22Rv1 (cell line): ENCODE data around the gene C1QL1.

ENCODE experiments used
- H3K27ac ChIP-seq: fragments of 450-650 bp; 2 replicates; pipeline ENCODE4 v1.5.1; 2017
- CTCF ChIP-seq: fragments of 450-650 bp; IDR thresholded peaks from 2 replicates; pipeline ENCODE4 v1.5.1; 2017; ENCODE audit warnings: mild to moderate bottlenecking
- ZFX ChIP-seq: fragments of 450-650 bp; IDR thresholded peaks from 2 replicates; pipeline ENCODE4 v1.6.1; 2017; ENCODE audit warnings: antibody characterized with exemption, borderline replicate concordance

The C1QL1 gene

GRCh38 chr17:44968225-44969143, at the start of gene C1QL1:
Gene C1QL1 (minus strand): TSS chr17:44968303. CDS start chr17:44968048, 255 bp downstream.
- H3K27ac ChIP-seq, result no peak within 1 kb of the TSS
- TF ChIP-seq CTCF (no peak), ZFX (no peak)

- no peak overlapping the region for H3K27ac ChIP-seq
- TF ChIP-seq ZFX (no peak), CTCF (peak; percentile 56)
Observed at GRCh38 chr17:45016823-45017222, 48.7 kb upstream of the C1QL1 start.

- TF ChIP-seq CTCF (no peak), ZFX (no peak)
- no peak overlapping the region for H3K27ac ChIP-seq
Observed at GRCh38 chr17:45016237-45016636, 48.1 kb upstream of the C1QL1 start.

DNA sequence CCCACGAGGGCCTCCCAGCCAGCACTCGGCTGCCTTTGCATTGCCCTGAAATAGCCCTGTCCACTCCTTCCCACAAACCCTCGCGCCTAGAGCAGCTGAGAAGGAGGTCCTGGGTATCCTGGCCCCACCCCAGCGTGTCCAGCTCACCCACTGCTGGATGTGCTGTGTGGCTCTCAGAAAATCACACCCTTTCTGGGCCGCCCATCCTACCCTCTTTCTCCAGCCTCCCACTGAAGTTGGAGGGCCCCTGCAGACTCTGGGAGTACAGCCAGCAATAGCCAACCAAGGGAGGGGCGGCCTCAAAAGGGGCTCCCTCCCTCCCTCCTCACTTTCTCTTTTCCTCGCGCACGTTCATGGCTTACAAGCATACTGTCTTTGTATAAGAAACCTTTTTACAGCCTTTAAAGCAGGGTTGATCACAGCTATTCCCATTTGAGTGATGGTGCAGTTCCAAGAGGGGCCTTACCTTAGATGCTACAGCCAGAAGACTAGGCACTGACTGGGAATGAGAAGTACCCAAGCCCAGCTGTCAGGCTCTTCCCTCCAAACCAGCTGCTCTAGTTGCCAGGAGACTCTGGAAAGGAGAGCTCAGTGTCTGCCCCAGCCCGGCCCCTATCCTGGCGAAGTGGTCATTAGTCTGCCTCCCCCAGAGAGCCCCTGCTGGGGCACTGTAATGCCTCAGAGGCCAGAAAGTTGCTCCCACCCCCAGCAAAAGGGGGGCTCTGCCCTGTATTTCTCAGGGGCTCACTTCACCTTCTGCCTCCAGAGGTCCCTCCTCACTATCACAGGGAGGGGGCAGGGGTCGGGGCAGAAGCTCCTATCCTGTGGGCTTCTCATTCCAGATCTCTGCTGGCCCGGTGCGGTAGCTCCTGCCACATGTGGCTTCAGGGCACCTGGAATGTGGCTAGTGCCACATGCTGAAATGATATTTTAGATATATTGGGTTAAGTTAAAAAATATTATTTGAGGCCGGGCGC, 45.2 kb upstream of the C1QL1 start:
- H3K27ac ChIP-seq, result no peak overlapping the region

DNA sequence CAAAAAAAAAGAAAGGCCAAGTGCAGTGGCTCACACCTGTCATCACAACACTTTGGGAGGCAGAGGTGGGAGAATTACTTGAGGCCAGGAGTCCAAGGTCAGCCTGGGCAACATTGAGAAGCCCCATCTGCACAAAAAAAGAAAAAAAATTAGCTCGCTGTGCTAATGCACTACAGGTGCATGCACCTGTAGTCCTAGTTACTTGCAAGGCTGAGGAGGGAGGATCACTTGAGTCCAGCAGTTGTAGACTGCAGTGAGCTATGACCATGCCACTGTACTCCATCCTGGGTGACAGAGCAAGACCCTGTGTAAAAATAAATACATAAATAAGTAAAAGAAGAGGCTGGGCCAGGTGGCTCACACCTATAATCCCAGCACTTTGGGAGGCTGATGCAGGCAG, 43.7 kb upstream of the C1QL1 start:
- TF ChIP-seq CTCF (no peak), ZFX (no peak)
- no peak overlapping the region for H3K27ac ChIP-seq

More for the DNA sequence above, 45.2 kb upstream of the C1QL1 start:
- TF ChIP-seq CTCF (no peak), ZFX (no peak)

GRCh38 chr17:45009676-45010467, 41.8 kb upstream of the C1QL1 start:
- TF ChIP-seq ZFX (no peak), CTCF (no peak)
- H3K27ac ChIP-seq, result no peak overlapping the region
